NCI-H1092 (cell line): ENCODE data around the gene DGKH.
"Not testable (repeated sequence)": the region's sequence is repeated elsewhere in the genome, so short reads cannot be mapped to it uniquely, and the experiment has no call there.

Experiments
- DNase-seq: peaks from one replicate; lab custom pipeline; 2025; lab: John Stamatoyannopoulos, UW

DGKH gene

GRCh38 chr13:42110410-42111155 is 62.1 kb downstream of the DGKH start:
- peak; percentile 6 for DNase-seq

GRCh38 chr13:42112864-42113263 is 64.4 kb downstream of the DGKH start:
- no peak for DNase-seq

GRCh38 chr13:42113478-42113877 is 65.0 kb downstream of the DGKH start:
- no peak for DNase-seq

GRCh38 chr13:42114278-42114677 is 65.8 kb downstream of the DGKH start:
- no peak for DNase-seq

GRCh38 chr13:42114912-42115311 is 66.5 kb downstream of the DGKH start:
- no peak for DNase-seq

- no peak for DNase-seq
Observed at GRCh38 chr13:42116225-42116624, 67.8 kb downstream of the DGKH start.

GRCh38 chr13:42119041-42119440 is 70.6 kb downstream of the DGKH start:
- no peak for DNase-seq

- DNase-seq: peak; percentile 1
Observed at GRCh38 chr13:42119875-42120274, 71.4 kb downstream of the DGKH start.

- DNase-seq: no peak
Observed at GRCh38 chr13:42123600-42123999, 75.2 kb downstream of the DGKH start.

GRCh38 chr13:42125046-42125445 is 76.6 kb downstream of the DGKH start:
- no peak for DNase-seq

GRCh38 chr13:42127047-42127446 is 78.6 kb downstream of the DGKH start:
- DNase-seq: no peak

- DNase-seq: no peak
Observed at GRCh38 chr13:42129033-42129432, 80.6 kb downstream of the DGKH start.

- no peak for DNase-seq
Observed at GRCh38 chr13:42136518-42136917, 88.1 kb downstream of the DGKH start.

GRCh38 chr13:42137856-42138537 is 89.5 kb downstream of the DGKH start:
- no peak for DNase-seq

- no peak for DNase-seq
Observed at GRCh38 chr13:42140494-42140893, 92.0 kb downstream of the DGKH start.

- DNase-seq: not testable (repeated sequence)
Observed at GRCh38 chr13:42141052-42141451, 92.6 kb downstream of the DGKH start.

GRCh38 chr13:42146359-42146758 is 97.9 kb downstream of the DGKH start:
- no peak for DNase-seq

GRCh38 chr13:42148538-42148937 is 100.1 kb downstream of the DGKH start:
- no peak for DNase-seq

- DNase-seq: no peak
Observed at GRCh38 chr13:42149136-42149535, 100.7 kb downstream of the DGKH start.

GRCh38 chr13:42151781-42152180 is 103.3 kb downstream of the DGKH start:
- DNase-seq: no peak

GRCh38 chr13:42152495-42152894 is 104.0 kb downstream of the DGKH start:
- DNase-seq: no peak

- DNase-seq: no peak
Observed at GRCh38 chr13:42153199-42154113, 105.0 kb downstream of the DGKH start.

GRCh38 chr13:42155251-42155650 is 106.8 kb downstream of the DGKH start:
- no peak for DNase-seq
